ENCODE data around the gene TPRA1. TPM values are rescaled to one million over a fixed set of nuclear protein-coding genes. Genes with fewer than 3 reads are reported as not detected.

TPRA1 gene
- total RNA-seq, 1 experiment from 2014 or later: 24.2 TPM

DNA sequence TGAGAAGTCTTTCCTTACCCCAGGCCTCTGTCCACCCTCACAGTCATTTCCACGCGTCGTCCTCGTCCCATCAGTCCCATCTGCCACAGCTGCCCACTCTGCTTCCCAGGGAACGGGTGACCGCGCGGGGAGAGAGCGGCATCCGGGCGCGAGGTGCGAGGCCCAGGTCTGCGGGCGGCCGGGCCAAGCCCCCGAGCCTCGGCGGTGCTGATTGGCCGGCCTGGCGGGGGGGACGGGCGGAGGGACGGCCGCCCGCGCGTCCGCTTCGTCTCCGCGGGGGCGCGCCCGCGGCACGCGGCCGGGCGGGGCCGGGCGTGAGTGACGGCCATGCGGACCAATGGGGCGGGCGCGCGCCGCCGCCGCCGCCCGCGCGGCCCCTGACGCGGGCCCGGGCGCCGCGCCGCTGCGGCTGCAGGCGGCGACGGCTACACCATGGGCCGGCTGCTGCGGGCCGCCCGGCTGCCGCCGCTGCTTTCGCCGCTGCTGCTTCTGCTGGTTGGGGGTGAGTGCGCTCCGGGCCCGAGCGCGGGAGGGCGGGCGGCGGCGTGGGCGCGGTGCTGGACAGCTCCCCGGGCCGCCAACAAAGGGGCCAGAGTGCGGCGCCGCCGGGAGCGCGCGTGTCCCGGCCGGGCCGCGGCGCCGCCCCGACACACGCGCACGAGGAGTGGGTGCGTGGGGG lies 38.4 kb upstream of the TPRA1 start, which contains the start of gene PODXL2 (continued):
- no peak for TF ChIP-seq OVOL2 (CRISPR knock-in tag; IDR thresholded peaks at IDR 0.05; ENCODE audit: borderline replicate concordance)
- TF ChIP-seq HMGXB4 (CRISPR knock-in tag; IDR thresholded peaks at IDR 0.05): no peak
- TF ChIP-seq ETV6 (CRISPR knock-in tag; IDR thresholded peaks at IDR 0.05): peak; percentile 90
- TF ChIP-seq SMAD4 (CRISPR knock-in tag; IDR thresholded peaks at IDR 0.05): no peak
- TF ChIP-seq TEAD1 (CRISPR knock-in tag; IDR thresholded peaks at IDR 0.05): peak; percentile 90; the same call in 1 of the 2 replicates
- TF ChIP-seq NR2C2 (CRISPR knock-in tag; IDR thresholded peaks at IDR 0.05): peak; percentile 64
- TF ChIP-seq ATF1 (CRISPR knock-in tag; IDR thresholded peaks at IDR 0.05): 0 out of 2 replicates have a peak, but pooled peaks have one; percentile 66
- TF ChIP-seq MXD4 (CRISPR knock-in tag; IDR thresholded peaks at IDR 0.05; ENCODE audit: borderline replicate concordance): no peak
- TF ChIP-seq RELA (CRISPR knock-in tag; IDR thresholded peaks at IDR 0.05; ENCODE audit: borderline replicate concordance): peak; percentile 90; the same call in 1 of the 2 replicates
- TF ChIP-seq JAZF1 (CRISPR knock-in tag; IDR thresholded peaks at IDR 0.05): no peak
- peak; percentile 62; the same call in 1 of the 2 replicates for TF ChIP-seq MYBL2 (CRISPR knock-in tag; IDR thresholded peaks at IDR 0.05)
- TF ChIP-seq ZBTB43 (CRISPR knock-in tag; IDR thresholded peaks at IDR 0.05): no peak; the same call in 1 of the 2 replicates
- TF ChIP-seq CREM (CRISPR knock-in tag; IDR thresholded peaks at IDR 0.05): peak; percentile 75; the same call in 1 of the 2 replicates
- TF ChIP-seq CBFB (CRISPR knock-in tag; IDR thresholded peaks at IDR 0.05; ENCODE audit: low read depth): peak; percentile 78; the same call in 1 of the 2 replicates
- TF ChIP-seq JUN (CRISPR knock-in tag; IDR thresholded peaks at IDR 0.05): peak; percentile 75; the same call in 1 of the 2 replicates
- TF ChIP-seq STAT6 (CRISPR knock-in tag; conservative IDR thresholded peaks at IDR 0.05; ENCODE audit: low read depth): no peak
- no peak for TF ChIP-seq ZNF396 (CRISPR knock-in tag; IDR thresholded peaks at IDR 0.05; ENCODE audit: borderline replicate concordance)
- peak; percentile 89 for TF ChIP-seq ZNF232 (CRISPR knock-in tag; IDR thresholded peaks at IDR 0.05)
- TF ChIP-seq GABPB1 (CRISPR knock-in tag; IDR thresholded peaks at IDR 0.05): 0 out of 2 replicates have a peak, but pooled peaks have one; percentile 27
- TF ChIP-seq, protein P1, sequence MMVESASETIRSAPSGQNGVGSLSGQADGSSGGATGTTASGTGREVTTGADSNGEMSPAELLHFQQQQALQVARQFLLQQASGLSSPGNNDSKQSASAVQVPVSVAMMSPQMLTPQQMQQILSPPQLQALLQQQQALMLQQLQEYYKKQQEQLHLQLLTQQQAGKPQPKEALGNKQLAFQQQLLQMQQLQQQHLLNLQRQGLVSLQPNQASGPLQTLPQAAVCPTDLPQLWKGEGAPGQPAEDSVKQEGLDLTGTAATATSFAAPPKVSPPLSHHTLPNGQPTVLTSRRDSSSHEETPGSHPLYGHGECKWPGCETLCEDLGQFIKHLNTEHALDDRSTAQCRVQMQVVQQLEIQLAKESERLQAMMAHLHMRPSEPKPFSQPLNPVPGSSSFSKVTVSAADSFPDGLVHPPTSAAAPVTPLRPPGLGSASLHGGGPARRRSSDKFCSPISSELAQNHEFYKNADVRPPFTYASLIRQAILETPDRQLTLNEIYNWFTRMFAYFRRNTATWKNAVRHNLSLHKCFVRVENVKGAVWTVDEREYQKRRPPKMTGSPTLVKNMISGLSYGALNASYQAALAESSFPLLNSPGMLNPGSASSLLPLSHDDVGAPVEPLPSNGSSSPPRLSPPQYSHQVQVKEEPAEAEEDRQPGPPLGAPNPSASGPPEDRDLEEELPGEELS (CRISPR knock-in tag; IDR thresholded peaks at IDR 0.05): peak; percentile 88
- no peak for TF ChIP-seq ZNF671 (CRISPR knock-in tag; IDR thresholded peaks at IDR 0.05)
- TF ChIP-seq ZNF219 (CRISPR knock-in tag; IDR thresholded peaks at IDR 0.05; ENCODE audit: borderline replicate concordance): 0 out of 2 replicates have a peak, but pooled peaks have one; percentile 69
- no peak for TF ChIP-seq PRRX2 (CRISPR knock-in tag; IDR thresholded peaks at IDR 0.05)
- TF ChIP-seq, protein P2, sequence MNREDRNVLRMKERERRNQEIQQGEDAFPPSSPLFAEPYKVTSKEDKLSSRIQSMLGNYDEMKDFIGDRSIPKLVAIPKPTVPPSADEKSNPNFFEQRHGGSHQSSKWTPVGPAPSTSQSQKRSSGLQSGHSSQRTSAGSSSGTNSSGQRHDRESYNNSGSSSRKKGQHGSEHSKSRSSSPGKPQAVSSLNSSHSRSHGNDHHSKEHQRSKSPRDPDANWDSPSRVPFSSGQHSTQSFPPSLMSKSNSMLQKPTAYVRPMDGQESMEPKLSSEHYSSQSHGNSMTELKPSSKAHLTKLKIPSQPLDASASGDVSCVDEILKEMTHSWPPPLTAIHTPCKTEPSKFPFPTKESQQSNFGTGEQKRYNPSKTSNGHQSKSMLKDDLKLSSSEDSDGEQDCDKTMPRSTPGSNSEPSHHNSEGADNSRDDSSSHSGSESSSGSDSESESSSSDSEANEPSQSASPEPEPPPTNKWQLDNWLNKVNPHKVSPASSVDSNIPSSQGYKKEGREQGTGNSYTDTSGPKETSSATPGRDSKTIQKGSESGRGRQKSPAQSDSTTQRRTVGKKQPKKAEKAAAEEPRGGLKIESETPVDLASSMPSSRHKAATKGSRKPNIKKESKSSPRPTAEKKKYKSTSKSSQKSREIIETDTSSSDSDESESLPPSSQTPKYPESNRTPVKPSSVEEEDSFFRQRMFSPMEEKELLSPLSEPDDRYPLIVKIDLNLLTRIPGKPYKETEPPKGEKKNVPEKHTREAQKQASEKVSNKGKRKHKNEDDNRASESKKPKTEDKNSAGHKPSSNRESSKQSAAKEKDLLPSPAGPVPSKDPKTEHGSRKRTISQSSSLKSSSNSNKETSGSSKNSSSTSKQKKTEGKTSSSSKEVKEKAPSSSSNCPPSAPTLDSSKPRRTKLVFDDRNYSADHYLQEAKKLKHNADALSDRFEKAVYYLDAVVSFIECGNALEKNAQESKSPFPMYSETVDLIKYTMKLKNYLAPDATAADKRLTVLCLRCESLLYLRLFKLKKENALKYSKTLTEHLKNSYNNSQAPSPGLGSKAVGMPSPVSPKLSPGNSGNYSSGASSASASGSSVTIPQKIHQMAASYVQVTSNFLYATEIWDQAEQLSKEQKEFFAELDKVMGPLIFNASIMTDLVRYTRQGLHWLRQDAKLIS (CRISPR knock-in tag; IDR thresholded peaks at IDR 0.05; ENCODE audit: borderline replicate concordance): peak; percentile 58; the same call in 1 of the 2 replicates
- peak; percentile 71 for TF ChIP-seq NFYB (CRISPR knock-in tag; conservative IDR thresholded peaks at IDR 0.05; ENCODE audit: low read depth)
